H1 (cell line): ENCODE measurements around the gene ZNF337. TPM values are rescaled to one million over a fixed set of nuclear protein-coding genes. Genes with fewer than 3 reads are reported as not detected.

Source experiments
- CTCF ChIA-PET: fragments of 300-600 bp; sonication (Branson Sonifier 250); formaldehyde crosslinking; loops from one replicate; lab custom pipeline; 2021; ENCODE audit not compliant: partially characterized antibody; lab: Charles Lee
- POLR2A ChIA-PET: fragments of 300-600 bp; sonication (Branson Sonifier 250); formaldehyde crosslinking; loops from one replicate; lab custom pipeline; 2021; ENCODE audit warnings: inconsistent platforms; ENCODE audit not compliant: partially characterized antibody; lab: Charles Lee
- DNase-seq, 2 experiments: peaks; one replicate each; pipeline versions ENCODE4 v3.0.0 to v3.0.0-alpha.2; 2010 to 2022; ENCODE audit warnings: low spot score in 2 of 2, low read depth in 1 of 2, mixed read lengths in 1 of 2
- FAIRE-seq: peaks from 2 replicates; lab custom pipeline; 2011; peaks lifted over from hg19 to GRCh38; lab: Jason Lieb, UNC
- H2AFZ ChIP-seq: 2 replicates; pipeline ENCODE4 v1.8.1; 2012; ENCODE audit warnings: low read length, inconsistent platforms
- H2AK5ac ChIP-seq: 2 replicates; pipeline ENCODE4 v1.6.1; 2013; ENCODE audit warnings: low read depth, low read length
- H2BK120ac ChIP-seq: replicated peaks from 2 replicates; pipeline ENCODE3; 2013; ENCODE audit warnings: low read depth, low read length, inconsistent platforms
- H2BK12ac ChIP-seq: 2 replicates; pipeline ENCODE4 v1.6.1; 2013; ENCODE audit warnings: low read depth, low read length
- H2BK15ac ChIP-seq: 2 replicates; pipeline ENCODE4 v1.6.1; 2013; ENCODE audit warnings: low read length
- H2BK20ac ChIP-seq: 2 replicates; pipeline ENCODE4 v1.6.1; 2013; ENCODE audit warnings: low read length
- H2BK5ac ChIP-seq: 2 replicates; pipeline ENCODE4 v1.6.1; 2013; ENCODE audit warnings: low read depth, low read length
- H3K14ac ChIP-seq: 2 replicates; pipeline ENCODE4 v1.6.1; 2013; ENCODE audit warnings: inconsistent platforms; ENCODE audit not compliant: insufficient read length
- H3K18ac ChIP-seq: 2 replicates; pipeline ENCODE4 v1.6.1; 2013; ENCODE audit warnings: low read length; ENCODE audit errors: extremely low read depth
- H3K23ac ChIP-seq: 2 replicates; pipeline ENCODE4 v1.6.1; 2013; ENCODE audit warnings: inconsistent platforms; ENCODE audit not compliant: insufficient read length
- H3K23me2 ChIP-seq: 2 replicates; pipeline ENCODE4 v1.6.1; 2013; ENCODE audit warnings: low read depth, low read length
- H3K27ac ChIP-seq: 2 replicates; pipeline ENCODE4 v1.6.1; 2011; ENCODE audit warnings: low read depth, low read length, inconsistent platforms
- H3K27me3 ChIP-seq, 4 experiments: replicated peaks in 1 of 4; 1 replicate in 1 of 4; 2 replicates in 3 of 4; pipeline versions ENCODE4 v1.6.1 to v1.8.1; 2011 to 2013; ENCODE audit warnings: low read length in 3 of 4, mild to moderate bottlenecking in 3 of 4, inconsistent platforms in 2 of 4, mixed read lengths in 2 of 4, moderate library complexity in 1 of 4; ENCODE audit not compliant: control insufficient read depth in 3 of 4, insufficient read depth in 3 of 4; ENCODE audit errors: extremely low read depth in 1 of 4
- H3K36me3 ChIP-seq, 4 experiments: 2 replicates each; pipeline versions ENCODE4 v1.6.1 to v1.8.1; 2011 to 2013; ENCODE audit warnings: mild to moderate bottlenecking in 4 of 4, low read length in 3 of 4, moderate library complexity in 2 of 4, control low read depth in 1 of 4, inconsistent platforms in 1 of 4; ENCODE audit not compliant: insufficient read depth in 4 of 4, control insufficient read depth in 2 of 4
- H3K4ac ChIP-seq: replicated peaks from 2 replicates; pipeline ENCODE3; 2013; ENCODE audit warnings: low read length, low read depth, mixed read lengths, inconsistent platforms; ENCODE audit not compliant: insufficient read length
- H3K4me1 ChIP-seq, 4 experiments: replicated peaks in 1 of 4; 1 replicate in 1 of 4; 2 replicates in 3 of 4; pipeline versions ENCODE4 v1.6.1 to v1.8.1; 2011 to 2013; ENCODE audit warnings: low read length in 3 of 4, inconsistent platforms in 2 of 4, mixed read lengths in 1 of 4; ENCODE audit not compliant: insufficient read depth in 4 of 4, control insufficient read depth in 3 of 4
- H3K4me2 ChIP-seq, 2 experiments: 2 replicates each; pipeline versions ENCODE4 v1.6.1 to v1.8.1; 2011 to 2013; ENCODE audit warnings: low read depth in 2 of 2, low read length in 2 of 2, control low read depth in 1 of 2, inconsistent platforms in 1 of 2, mild to moderate bottlenecking in 1 of 2; ENCODE audit not compliant: insufficient read depth in 1 of 2
- H3K4me3 ChIP-seq, 4 experiments: fragments of 200-600, 300-600 bp in 1 of 4; sonication (generic), shearing (Covaris generic), sonication (Bioruptor Twin) in 1 of 4; 2 replicates each; pipeline versions ENCODE4 v1.5.1 to v1.8.1; 2011 to 2016; ENCODE audit warnings: low read length in 4 of 4, low read depth in 3 of 4, control low read depth in 2 of 4, inconsistent platforms in 2 of 4, mild to moderate bottlenecking in 2 of 4, mixed read lengths in 1 of 4, moderate library complexity in 1 of 4; ENCODE audit not compliant: insufficient read depth in 2 of 4; ENCODE audit errors: extremely low read depth in 1 of 4
- H3K56ac ChIP-seq: replicated peaks from 2 replicates; pipeline ENCODE3; 2013; ENCODE audit warnings: low read depth, mild to moderate bottlenecking, mixed read lengths, low read length, inconsistent platforms; ENCODE audit not compliant: insufficient read length
- H3K79me1 ChIP-seq: 2 replicates; pipeline ENCODE4 v1.6.1; 2013; ENCODE audit warnings: low read depth, low read length, control low read depth
- H3K79me2 ChIP-seq, 2 experiments: 2 replicates each; pipeline versions ENCODE4 v1.6.1 to v1.8.1; 2012 to 2013; ENCODE audit warnings: low read length in 2 of 2, mild to moderate bottlenecking in 2 of 2, inconsistent platforms in 1 of 2; ENCODE audit not compliant: insufficient read depth in 2 of 2, control insufficient read depth in 1 of 2
- H3K9ac ChIP-seq, 4 experiments: replicated peaks in 1 of 4; 1 replicate in 1 of 4; 2 replicates in 3 of 4; pipeline versions ENCODE4 v1.6.1 to v1.8.1; 2011 to 2013; ENCODE audit warnings: low read depth in 3 of 4, low read length in 3 of 4, control low read depth in 2 of 4, mild to moderate bottlenecking in 2 of 4, moderate library complexity in 2 of 4, inconsistent platforms in 1 of 4; ENCODE audit errors: extremely low read depth in 1 of 4
- H3K9me3 ChIP-seq, 2 experiments: 2 replicates each; pipeline versions ENCODE4 v1.6.1 to v1.8.1; 2012 to 2013; ENCODE audit warnings: mild to moderate bottlenecking in 2 of 2, moderate library complexity in 2 of 2, control low read depth in 1 of 2, inconsistent platforms in 1 of 2, low read depth in 1 of 2, low read length in 1 of 2, mixed read lengths in 1 of 2; ENCODE audit not compliant: insufficient read depth in 2 of 2
- H4K20me1 ChIP-seq, 2 experiments: replicated peaks in 1 of 2; 2 replicates each; pipeline versions ENCODE3 to v1.8.1; 2011 to 2013; ENCODE audit warnings: inconsistent platforms in 2 of 2, low read length in 2 of 2, mild to moderate bottlenecking in 1 of 2; ENCODE audit not compliant: insufficient read depth in 2 of 2, control insufficient read depth in 1 of 2
- H4K5ac ChIP-seq: 2 replicates; pipeline ENCODE4 v1.6.1; 2013; ENCODE audit warnings: low read length, low read depth, mixed read lengths, inconsistent platforms; ENCODE audit not compliant: insufficient read length
- H4K8ac ChIP-seq: 2 replicates; pipeline ENCODE4 v1.8.0; 2013; ENCODE audit warnings: mild to moderate bottlenecking, moderate library complexity, low read length, inconsistent platforms; ENCODE audit not compliant: insufficient read depth; ENCODE audit errors: extremely low read depth
- H4K91ac ChIP-seq: replicated peaks from 2 replicates; pipeline ENCODE3; 2013; ENCODE audit warnings: low read length, mixed read lengths, inconsistent platforms; ENCODE audit not compliant: insufficient read length
- ASH2L ChIP-seq: fragments of 200-600, 300-600 bp; sonication (generic); IDR thresholded peaks from one replicate; pipeline ENCODE4 v1.7.1; 2017; ENCODE audit warnings: low read length
- BRCA1 ChIP-seq: IDR thresholded peaks from 2 replicates; pipeline ENCODE4 v1.6.1; 2012; ENCODE audit warnings: low read depth, low read length, improper control_type of control experiment
- CREB1 ChIP-seq: IDR thresholded peaks from 2 replicates; pipeline ENCODE4 v1.6.1; 2012; ENCODE audit warnings: inconsistent platforms
- FOSL1 ChIP-seq: IDR thresholded peaks from 2 replicates; pipeline ENCODE4 v1.6.1; 2011; ENCODE audit warnings: mild to moderate bottlenecking, low read depth, low read length, moderate library complexity; ENCODE audit not compliant: insufficient read depth
- HDAC2 ChIP-seq, 2 experiments: fragments of 300-600 bp in 1 of 2; sonication (generic) in 1 of 2; IDR thresholded peaks; 2 replicates each; pipeline ENCODE4 v1.6.1; 2011 to 2012; ENCODE audit warnings: low read depth in 2 of 2, low read length in 2 of 2, mild to moderate bottlenecking in 2 of 2, moderate library complexity in 2 of 2, borderline replicate concordance in 1 of 2, inconsistent platforms in 1 of 2
- HDAC6 ChIP-seq: IDR thresholded peaks from one replicate; pipeline ENCODE4 v1.7.1; 2012; ENCODE audit warnings: low read depth, mild to moderate bottlenecking, inconsistent platforms, low read length, moderate library complexity
- JUN ChIP-seq: IDR thresholded peaks from 2 replicates; pipeline ENCODE4 v1.6.1; 2011; ENCODE audit warnings: low read depth, mild to moderate bottlenecking, improper control_type of control experiment, low read length
- JUND ChIP-seq: IDR thresholded peaks from 2 replicates; pipeline ENCODE4 v1.6.1; 2011; ENCODE audit warnings: mild to moderate bottlenecking, improper control_type of control experiment, low read length
- RBBP5 ChIP-seq: IDR thresholded peaks from 2 replicates; pipeline ENCODE4 v1.7.1; 2012; ENCODE audit warnings: low read depth, mild to moderate bottlenecking, inconsistent platforms, low read length, moderate library complexity, borderline replicate concordance
- SIN3A ChIP-seq, 2 experiments: IDR thresholded peaks in 1 of 2; conservative IDR thresholded peaks in 1 of 2; 2 replicates each; pipeline ENCODE4 v1.6.1; 2011 to 2012; ENCODE audit warnings: low read length in 2 of 2, improper control_type of control experiment in 1 of 2, low read depth in 1 of 2, mild to moderate bottlenecking in 1 of 2
- SRF ChIP-seq: IDR thresholded peaks from 2 replicates; pipeline ENCODE4 v1.6.1; 2011; ENCODE audit warnings: mild to moderate bottlenecking, low read depth, low read length, moderate library complexity
- SUZ12 ChIP-seq: fragments of 200-600 bp; sonication (generic); IDR thresholded peaks from 2 replicates; pipeline ENCODE4 v1.6.1; 2012; ENCODE audit warnings: mild to moderate bottlenecking, inconsistent platforms, low read length, moderate library complexity, mixed read lengths
- WGBS, 2 experiments: shearing (Covaris generic) in 1 of 2; methylation state at CpG; one replicate each; pipeline versions ENCODE4 v1.1.6 to v1.1.7; 2013 to 2015; ENCODE audit warnings: low lambda C conversion rate in 2 of 2, mixed read lengths in 2 of 2, inconsistent platforms in 1 of 2, low coverage in 1 of 2, missing lambda C conversion rate in 1 of 2; ENCODE audit not compliant: insufficient replicate concordance in 2 of 2, insufficient coverage in 1 of 2, insufficient read length in 1 of 2; ENCODE audit errors: extremely low coverage in 1 of 2, missing lambda C conversion rate in 1 of 2; 5-methylcytosine and 5-hydroxymethylcytosine counted together
- polyA plus RNA-seq, 7 experiments: library from polyadenylated mRNA; depleted of rRNA in 3 of 7; stranded (reverse) in 5 of 7; unstranded in 2 of 7; fragments of >200 nt in 5 of 7; fragments of 200-250 nt in 2 of 7; gene quantifications; 1 replicate in 5 of 7; 2 replicates in 1 of 7; 4 replicates in 1 of 7; pipeline versions ENCODE4 v1.2.1 to v1.2.3, GENCODE V29; 2011 to 2013; ENCODE audit warnings: missing spikeins in 2 of 7, mixed read lengths in 2 of 7
- total RNA-seq: library from RNA; stranded (reverse); fragmentation: NEBNext Ultra II Directional; extraction: Animal tissue kit (Norgen Biotek cat#: 25700); gene quantifications from 2 replicates; pipeline ENCODE4 v1.2.1, GENCODE V29; 2021
- TF ChIP-seq, protein P1 (sequence below): IDR thresholded peaks from 2 replicates; pipeline ENCODE4 v1.6.1; 2012; ENCODE audit warnings: low read length, inconsistent platforms

Gene ZNF337
- total and polyA plus RNA-seq, 2 of the 8 experiments (the other 6 are each of a cell fraction or from before 2014, with no cell fraction given), result 2.8 to 6.6 TPM

DNA sequence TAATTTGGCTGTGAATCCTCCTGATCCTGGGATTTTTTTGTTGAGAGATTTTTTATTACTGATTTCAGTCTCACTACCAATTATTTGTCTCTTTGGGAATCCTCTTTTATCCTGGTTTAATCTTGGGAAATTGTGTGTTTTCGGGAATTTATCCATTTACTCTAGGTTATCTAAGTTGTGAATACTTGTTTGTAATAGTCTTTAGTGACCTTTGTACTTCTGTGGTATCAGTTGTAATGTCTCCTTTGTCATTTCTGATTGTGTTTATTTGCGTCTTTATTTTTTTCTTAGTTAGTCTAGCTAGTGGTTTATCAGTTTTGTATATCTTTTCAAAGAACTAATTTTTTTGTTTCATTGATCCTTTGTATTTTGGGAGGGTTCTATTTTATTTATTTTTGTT, 27.3 kb upstream of the ZNF337 start:
- no peak overlapping the region for H3K4me3 ChIP-seq
- ChIA-PET CTCF (no interaction called here), POLR2A (interaction anchor here (0.8 kb wide), 1 partner anchor 139 kb away, joined by 4 read pairs; the partner anchor contains the start of gene NINL)
- H2BK120ac ChIP-seq, result no peak overlapping the region
- H3K9me3 ChIP-seq, result peaks cover 16 to 38% of the 10 kb centered on the region in 2 experiments; a peak in 3 of 4 replicates
- H2AFZ ChIP-seq, result no peak overlapping the region
- H2BK20ac ChIP-seq, result no peak overlapping the region
- 77% methylated on average over 2 of the region's 2 CpGs; no CpG with 5 or more reads in 1 of the 2 experiments for WGBS, 2 experiments
- H4K20me1 ChIP-seq, result no peaks in the 10 kb centered on the region
- H3K4ac ChIP-seq, result no peak overlapping the region
- no peak overlapping the region for H3K27ac ChIP-seq
- no peaks in the 10 kb centered on the region for H3K79me2 ChIP-seq
- no peak overlapping the region for H3K4me2 ChIP-seq
- no peaks in the 10 kb centered on the region; a peak in 1 of 7 replicates for H3K27me3 ChIP-seq
- no peak overlapping the region for H4K91ac ChIP-seq
- no peak overlapping the region for H2AK5ac ChIP-seq
- no peak overlapping the region for H2BK12ac ChIP-seq
- no peaks in the 10 kb centered on the region; the same call in 1 of the 2 replicates for H3K79me1 ChIP-seq
- H3K56ac ChIP-seq, result no peak overlapping the region
- H3K18ac ChIP-seq, result no peak overlapping the region
- H4K5ac ChIP-seq, result no peak overlapping the region
- H2BK15ac ChIP-seq, result no peak overlapping the region
- H3K36me3 ChIP-seq, result no peaks in the 10 kb centered on the region
- H3K9ac ChIP-seq, result no peak overlapping the region
- FAIRE-seq (no peak), DNase-seq (no peak)
- H3K23ac ChIP-seq, result no peak overlapping the region
- no peaks in the 10 kb centered on the region; the same call in 1 of the 2 replicates for H3K23me2 ChIP-seq
- no peaks in the 10 kb centered on the region for H3K4me1 ChIP-seq
- no peak overlapping the region for H3K14ac ChIP-seq
- H4K8ac ChIP-seq, result no peak overlapping the region
- H2BK5ac ChIP-seq, result no peak overlapping the region
- TF ChIP-seq ASH2L (no peak), BRCA1 (no peak), SIN3A (conservative IDR thresholded peaks at IDR 0.05 in 1 of 2, IDR thresholded peaks at IDR 0.05 in 1 of 2; ENCODE audit: low read depth in 1 of 2, low read length in 2 of 2) (no peak), JUND (no peak), SRF (no peak), JUN (no peak), FOSL1 (no peak), SUZ12 (no peak), HDAC6 (no peak), CREB1 (no peak), HDAC2 (IDR thresholded peaks at IDR 0.05; ENCODE audit: borderline replicate concordance in 1 of 2, low read depth in 2 of 2, low read length in 2 of 2) (no peak), RBBP5 (no peak)
- TF ChIP-seq, protein P1, sequence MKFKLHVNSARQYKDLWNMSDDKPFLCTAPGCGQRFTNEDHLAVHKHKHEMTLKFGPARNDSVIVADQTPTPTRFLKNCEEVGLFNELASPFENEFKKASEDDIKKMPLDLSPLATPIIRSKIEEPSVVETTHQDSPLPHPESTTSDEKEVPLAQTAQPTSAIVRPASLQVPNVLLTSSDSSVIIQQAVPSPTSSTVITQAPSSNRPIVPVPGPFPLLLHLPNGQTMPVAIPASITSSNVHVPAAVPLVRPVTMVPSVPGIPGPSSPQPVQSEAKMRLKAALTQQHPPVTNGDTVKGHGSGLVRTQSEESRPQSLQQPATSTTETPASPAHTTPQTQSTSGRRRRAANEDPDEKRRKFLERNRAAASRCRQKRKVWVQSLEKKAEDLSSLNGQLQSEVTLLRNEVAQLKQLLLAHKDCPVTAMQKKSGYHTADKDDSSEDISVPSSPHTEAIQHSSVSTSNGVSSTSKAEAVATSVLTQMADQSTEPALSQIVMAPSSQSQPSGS, result no peak
